Ureter (tissue), 1 donor: ENCODE measurements around the gene ZFR2. TPM values are rescaled to one million over a fixed set of nuclear protein-coding genes. Genes with fewer than 3 reads are reported as not detected.
"Not testable (repeated sequence)": the region's sequence is repeated elsewhere in the genome, so short reads cannot be mapped to it uniquely, and the experiment has no call there.

Experiments
- DNase-seq: peaks from one replicate; pipeline ENCODE4 v3.0.0-alpha.2; 2020; ENCODE audit warnings: low spot score
- total RNA-seq: library from RNA; stranded (reverse); gene quantifications from one replicate; pipeline ENCODE4 v1.2.4, GENCODE V29; 2023
- donor health status: DM: yes; HTN: yes; CAD: no.

The ZFR2 gene
- total RNA-seq: 0.91 TPM

DNA sequence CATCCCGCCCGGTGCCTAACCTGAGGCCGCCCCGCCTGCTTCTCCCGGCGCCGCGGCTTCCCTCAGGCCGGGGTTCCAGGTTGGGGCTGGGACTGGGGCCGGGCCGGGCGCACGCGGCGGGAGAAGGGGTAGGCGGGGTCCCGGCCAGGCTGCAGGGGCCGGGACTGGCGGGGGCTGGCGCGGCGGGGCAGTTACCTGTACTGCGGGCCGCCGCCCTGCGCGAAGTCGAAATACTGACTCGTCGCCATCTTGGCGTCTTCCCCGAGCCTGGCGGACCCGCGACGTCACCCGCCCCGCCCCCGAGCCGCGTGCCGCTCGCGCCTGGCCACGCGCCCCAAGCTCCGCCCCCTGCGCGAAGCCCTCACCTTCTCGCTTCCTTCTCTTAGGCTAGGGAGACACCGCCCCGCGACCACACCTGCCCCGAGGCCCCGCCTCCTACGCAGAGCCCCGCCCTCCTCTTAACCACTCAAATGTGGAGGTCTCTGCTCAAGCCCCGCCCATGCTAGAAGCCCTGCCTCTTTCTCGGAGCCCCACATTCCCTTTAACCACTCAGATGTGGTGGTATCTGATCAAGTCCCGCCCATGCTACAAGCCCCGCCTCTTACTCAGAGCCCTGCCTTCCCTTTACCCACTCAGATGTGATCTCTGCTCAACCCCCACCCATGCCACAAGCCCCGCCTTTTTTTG is at the start of gene ZFR2:
Gene ZFR2, minus strand, starts transcription at position 269 of the 687 bp plus-strand sequence. Its CDS starts 21 bp downstream, at position 248.
- DNase-seq: no peak

DNA sequence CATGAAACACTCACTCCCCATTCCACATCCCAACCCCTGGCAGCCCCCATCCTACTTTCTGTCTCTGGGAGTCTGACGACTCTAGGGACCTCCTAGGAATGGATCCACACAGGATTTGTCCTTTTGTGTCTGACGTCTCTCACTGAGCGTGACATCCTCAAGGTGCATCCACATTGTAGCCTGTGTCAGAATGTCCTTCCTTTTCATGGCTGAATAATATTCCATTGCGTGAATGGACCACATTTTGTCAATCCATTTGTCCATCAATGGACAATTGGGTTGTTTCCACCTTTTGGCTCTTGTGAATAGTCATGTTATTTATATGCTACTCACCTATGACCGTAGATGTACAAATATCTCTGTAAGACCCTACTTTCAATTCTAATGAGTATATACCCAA is 47.2 kb upstream of the ZFR2 start:
- DNase-seq: no peak

DNA sequence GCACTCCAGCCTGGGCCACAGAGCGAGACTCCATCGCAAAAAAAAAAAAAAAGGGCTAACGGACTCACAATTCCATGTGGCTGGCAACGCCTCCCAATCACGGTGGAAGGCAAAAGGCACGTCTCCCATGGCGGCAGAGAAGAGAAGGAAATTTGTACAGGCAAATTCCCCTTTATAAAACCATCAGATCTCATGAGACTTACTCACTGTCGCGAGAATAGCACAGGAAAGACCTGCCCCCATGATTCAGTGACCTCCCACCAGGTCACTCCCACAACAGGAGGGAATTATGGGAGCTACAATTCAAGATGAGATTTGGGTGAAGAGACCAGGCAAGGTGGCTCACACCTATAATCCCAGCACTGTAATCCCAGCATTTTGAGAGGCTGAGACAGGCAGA is 45.4 kb upstream of the ZFR2 start:
- no peak for DNase-seq

DNA sequence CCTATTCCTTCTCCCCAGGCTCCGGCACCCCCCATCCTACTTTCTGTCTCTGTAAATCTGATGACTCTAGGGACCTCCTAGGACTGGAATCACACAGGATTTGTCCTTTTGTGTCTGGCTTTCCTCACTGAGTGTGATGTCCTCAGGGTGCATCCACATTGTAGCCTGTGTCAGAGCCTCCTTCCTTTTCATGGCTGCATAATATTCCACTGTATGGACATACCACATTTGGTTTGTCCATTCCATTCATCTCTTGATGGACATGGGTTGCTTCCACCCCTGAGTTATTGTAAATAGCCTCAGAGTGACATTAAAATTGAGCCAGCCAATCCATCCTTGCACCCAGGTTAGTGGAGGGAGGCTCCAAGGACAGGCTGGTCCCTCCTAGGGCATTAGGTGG is 41.3 kb upstream of the ZFR2 start:
- no peak for DNase-seq

DNA sequence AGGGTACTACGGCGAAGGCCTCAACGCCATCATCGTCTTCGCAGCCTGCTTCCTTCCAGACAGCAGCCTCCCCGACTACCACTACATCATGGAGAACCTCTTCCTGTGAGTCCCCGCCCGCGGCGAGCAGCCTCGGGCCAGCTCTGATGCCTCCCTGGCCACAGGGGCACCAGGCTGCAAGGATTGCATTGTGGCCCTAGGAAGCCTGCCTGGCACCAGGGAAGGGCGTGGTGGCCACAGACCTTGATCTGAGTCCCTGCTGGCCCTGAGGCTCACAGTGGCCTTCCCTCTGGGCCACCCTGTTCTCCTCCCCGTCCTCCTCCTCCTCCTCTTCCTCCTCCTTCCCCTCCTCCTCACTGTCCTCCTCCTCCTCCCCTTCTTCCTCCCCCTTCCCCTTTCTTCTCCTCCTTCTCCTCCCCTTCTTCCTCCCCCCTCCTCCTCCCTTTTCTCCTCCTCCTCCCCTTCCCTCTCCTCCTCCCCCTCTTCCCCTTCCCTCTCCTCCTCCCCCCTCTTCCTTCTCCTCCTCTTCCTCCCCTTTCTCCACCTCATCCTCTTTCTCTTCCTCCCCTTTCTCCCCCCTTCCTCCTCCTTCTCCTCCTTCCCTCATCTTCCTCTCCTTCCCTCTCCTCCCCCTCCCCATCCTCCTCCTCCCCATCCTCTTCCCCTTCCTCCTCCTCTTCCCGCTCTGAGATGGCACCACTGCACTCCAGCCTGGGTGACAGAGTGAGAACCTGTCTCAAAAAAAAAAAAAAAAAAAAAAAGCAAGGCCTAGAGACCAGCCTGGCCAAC is 39.6 kb upstream of the ZFR2 start:
- no peak for DNase-seq

DNA sequence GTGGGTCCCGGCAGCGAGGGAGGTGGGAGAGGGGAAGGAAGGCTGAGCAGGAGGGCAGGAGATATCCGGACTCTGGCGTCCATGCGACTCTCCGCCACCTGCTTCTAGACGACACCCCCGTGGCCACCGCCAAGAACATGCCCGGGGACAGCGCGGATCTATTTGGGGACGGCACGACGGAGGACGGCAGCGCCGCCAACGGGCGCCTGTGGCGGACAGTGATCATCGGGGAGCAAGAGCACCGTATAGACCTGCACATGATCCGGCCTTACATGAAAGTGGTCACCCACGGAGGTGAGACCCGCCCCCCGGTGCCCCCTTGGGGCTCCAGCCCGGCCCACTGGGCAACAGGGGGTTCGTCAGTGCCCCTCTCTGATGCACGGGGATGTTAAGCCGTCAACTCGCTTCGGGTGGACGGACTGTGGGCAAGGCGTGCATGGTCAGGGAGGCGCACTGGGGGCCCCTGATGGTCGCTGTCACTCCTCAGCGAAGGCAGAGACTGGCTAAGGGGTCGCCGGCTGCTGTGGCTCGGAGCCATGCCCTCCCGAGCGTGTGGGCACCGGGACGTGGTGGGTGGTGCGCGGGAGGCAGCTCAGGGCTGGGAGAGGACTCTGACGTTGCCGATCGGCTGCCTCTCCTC is 38.9 kb upstream of the ZFR2 start:
- DNase-seq: no peak

DNA sequence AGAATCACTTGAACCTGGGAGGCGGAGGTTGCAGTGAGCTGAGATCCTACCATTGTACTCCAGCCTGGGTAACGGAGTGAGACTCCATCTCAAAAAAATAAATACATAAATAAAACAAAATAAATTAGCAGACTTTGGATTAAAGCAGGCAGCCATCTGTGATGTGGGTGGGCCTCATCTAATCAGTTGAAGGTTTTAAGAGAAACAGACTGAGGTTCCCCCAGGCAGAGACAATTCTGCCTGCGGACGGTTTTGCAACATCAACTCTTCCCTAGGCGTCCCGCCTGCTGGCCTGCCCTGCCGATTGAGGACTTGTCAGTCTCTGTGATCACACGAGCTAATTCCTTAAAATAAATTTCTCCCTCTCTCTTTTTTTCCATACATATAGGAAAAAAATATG is 35.4 kb upstream of the ZFR2 start:
- DNase-seq: no peak

DNA sequence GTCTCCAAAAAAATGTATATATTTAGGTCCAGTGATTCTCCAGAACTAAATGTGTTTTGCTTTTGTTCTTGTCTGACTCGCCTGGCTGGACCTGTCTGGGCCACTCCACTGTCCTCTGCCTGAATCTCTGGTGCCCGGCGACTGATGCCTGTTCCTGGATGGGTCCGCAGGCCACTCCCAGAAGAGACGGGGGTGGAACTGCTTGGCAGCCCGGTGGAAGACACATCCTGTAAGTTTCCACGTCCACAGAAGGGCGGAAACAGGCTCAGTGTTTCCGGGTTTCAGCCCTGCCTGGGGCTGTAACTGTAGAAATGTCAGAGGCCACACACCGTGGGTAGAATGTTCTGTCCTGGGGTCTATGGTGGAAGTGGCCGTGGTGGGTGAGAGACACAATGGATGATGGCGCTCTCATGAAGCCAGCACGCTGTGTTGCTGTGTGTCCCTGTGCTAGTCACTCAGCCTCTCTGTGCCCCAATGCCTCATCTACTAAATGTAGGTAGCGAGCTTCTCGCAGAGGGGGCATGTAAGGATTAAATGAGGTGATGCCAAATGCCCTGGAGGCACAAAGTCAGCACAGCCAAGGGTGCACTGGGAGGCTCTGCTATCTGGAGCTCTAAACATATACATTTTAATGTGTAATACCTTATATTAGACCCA is 33.6 kb upstream of the ZFR2 start:
- no peak for DNase-seq

DNA sequence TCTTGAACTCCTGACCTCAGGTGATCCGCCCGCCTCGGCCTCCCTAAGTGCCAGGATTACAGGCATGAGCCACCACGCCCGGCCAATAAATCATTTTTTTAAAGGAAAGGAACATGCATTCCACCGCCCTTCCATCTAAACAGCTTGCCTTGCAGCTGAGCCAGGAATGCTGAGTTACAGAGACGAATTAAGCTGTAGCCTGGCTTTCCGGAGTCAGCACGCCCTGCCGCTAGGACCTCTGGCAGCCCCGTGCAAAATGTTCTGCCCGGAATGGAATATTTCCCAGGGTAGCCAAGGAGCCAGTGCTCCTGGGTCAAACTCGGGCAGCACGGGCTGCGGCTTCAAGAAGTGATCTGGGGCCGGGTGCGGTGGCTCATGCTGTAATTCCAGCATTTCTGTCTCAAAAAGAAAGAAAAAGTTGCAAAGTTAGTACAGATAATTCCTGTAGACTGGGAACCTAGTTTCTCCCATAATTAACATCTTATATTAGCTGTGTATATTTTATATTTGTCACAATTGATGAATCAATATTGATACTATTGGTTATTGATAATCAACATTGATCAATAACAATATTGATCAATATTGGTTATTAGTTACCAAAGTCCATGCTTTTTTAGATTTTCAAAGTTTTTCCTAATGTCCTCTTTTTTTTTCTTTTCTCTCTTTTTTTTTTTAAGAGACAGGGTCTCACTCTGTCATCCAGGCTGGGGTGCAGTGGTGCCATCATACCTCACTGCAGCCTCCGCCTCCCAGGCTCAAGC is 30.9 kb upstream of the ZFR2 start:
- peak; percentile 47 for DNase-seq

DNA sequence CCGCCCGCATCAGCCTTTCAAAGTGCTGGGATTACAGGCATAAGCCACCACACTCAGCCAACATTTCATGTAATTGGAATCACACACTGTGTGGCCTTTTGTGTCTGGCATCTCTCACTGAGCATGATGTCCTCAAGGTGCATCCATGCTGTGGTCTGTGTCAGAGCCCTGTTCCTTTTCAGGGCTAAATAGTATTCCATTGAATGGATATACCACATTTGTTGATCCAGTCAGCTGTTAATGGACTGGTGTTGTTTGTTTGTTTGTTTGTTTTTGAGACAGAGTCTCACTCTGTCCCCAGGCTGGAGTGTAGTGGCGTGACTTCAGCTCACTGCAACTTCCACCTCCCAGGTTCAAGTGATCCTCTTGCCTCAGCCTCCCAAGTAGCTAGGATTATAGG is 29.6 kb upstream of the ZFR2 start:
- DNase-seq: no peak

DNA sequence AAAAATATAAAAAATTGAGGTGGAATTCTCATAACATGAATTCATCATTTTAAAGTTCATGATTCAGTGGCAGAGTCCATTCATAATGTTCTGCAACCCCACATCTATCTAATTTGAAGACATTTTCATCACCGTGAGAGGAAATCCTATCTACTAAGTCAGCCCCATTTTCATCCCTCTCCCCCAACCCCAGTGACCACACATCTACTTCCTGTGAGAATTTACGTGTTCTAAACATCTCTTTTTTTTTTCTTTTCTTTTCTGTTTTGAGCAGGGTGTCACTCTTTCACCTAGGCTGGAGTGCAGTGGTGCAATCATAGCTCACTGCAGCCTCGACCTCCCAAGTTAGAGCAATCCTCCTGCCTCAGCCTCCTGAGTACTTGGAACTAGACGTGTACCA is 29.1 kb upstream of the ZFR2 start:
- DNase-seq: no peak

DNA sequence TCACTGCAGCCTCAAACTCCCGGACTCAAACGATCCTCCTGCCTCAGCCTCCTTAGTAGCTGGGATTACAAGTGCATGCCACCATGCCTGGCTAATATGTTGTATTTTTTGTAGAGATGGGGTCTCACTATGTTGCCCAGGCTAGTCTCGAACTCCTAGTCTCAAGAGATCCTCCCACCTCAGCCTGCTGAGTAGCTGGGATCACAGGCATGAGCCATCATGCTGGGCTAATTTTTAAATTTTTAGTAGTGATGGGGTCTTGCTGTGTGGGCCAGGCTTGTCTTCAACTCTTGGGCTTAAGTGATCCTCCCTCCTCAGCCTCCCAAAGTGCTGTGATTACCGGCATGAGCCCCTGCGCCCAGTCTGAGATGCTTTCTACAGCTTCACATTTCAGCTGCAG is 26.9 kb upstream of the ZFR2 start:
- no peak for DNase-seq

DNA sequence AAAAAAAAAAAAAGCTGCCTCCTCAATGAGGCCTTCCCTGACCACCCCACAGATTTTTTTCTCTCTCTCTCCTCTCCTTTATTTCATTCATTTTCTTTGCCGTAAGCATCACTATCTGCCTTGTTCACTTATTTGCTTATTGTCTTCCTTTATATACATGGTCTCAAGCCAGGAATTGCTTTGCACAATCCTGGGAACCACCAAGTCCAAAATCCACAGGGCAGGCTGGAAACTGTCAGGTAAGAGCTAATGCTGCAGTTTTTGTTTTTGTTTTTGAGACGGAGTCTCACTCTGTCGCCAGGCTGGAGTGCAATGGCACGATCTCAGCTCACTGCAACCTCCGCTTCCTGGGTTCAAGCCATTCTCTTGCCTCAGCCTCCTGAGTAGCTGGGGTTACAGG is 26.1 kb upstream of the ZFR2 start:
- not testable (repeated sequence) for DNase-seq

DNA sequence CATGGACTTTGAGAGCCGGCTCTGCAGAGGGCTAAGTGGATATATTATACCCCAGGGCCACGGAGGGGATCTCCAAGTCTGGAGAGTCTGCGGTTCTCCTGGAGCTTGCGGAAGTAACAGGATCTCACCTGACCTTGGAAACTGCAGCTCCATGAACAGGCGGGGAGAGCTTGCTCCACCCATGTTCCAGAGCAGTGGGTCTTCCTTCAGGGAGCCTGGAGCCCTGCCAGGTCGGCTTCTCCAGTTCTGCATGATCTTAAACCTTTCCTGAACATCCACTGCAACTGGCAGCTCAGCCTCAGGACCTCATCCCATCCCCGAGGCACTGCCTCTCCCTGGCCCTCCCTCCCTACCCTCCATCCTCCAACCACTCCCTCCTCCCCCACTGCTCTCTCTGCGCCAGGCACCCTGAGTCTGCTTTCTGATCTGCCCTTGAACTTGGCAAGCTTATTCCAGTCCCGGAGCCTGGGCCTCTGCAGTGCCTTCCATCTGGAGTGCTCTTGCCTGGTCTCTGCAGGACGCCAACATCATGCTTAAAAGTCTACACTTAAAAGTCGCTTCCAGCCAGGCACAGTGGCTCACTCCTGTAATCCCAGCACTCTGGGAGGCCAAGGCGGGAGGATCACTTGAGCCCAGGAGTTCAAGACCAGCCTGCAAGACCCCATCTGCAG is 24.8 kb upstream of the ZFR2 start:
- no peak for DNase-seq

DNA sequence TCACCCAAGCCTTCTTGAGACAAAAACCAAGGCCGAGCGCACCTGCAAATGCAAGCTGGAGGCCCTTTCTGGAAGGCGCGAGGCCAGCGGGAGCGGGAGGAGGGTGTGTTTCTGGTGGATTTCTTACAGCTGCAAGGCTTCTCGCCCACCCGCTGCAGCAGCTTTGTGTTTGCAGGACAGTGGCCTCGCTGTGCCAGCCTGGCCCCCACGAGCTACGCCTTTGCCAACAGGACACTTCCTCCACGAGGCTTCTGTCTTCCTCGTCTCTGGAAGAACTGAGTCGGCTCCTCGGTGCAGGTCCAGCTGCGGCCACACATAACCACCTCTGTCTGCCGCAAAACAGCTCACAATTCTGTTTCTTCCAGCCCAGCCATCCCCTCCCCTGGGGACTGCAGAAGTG is 21.8 kb upstream of the ZFR2 start:
- DNase-seq: no peak

DNA sequence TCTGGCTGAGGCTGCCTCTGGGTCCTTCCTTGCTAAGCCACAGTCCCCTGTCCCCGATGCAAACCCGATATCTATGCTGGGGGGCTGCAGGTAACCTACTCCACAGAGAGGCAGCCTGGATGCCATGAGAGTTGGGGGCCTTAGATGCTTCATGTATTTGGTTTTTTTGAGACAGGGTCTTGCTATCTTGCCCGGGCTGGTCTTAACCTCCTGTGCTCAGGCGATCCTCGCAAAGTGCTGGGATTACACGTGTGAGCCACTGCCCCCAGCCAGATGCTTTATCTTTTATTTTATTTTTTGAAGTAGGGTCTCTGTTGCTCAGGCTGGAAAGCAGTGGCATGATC is 13.2 kb upstream of the ZFR2 start:
- no peak for DNase-seq

DNA sequence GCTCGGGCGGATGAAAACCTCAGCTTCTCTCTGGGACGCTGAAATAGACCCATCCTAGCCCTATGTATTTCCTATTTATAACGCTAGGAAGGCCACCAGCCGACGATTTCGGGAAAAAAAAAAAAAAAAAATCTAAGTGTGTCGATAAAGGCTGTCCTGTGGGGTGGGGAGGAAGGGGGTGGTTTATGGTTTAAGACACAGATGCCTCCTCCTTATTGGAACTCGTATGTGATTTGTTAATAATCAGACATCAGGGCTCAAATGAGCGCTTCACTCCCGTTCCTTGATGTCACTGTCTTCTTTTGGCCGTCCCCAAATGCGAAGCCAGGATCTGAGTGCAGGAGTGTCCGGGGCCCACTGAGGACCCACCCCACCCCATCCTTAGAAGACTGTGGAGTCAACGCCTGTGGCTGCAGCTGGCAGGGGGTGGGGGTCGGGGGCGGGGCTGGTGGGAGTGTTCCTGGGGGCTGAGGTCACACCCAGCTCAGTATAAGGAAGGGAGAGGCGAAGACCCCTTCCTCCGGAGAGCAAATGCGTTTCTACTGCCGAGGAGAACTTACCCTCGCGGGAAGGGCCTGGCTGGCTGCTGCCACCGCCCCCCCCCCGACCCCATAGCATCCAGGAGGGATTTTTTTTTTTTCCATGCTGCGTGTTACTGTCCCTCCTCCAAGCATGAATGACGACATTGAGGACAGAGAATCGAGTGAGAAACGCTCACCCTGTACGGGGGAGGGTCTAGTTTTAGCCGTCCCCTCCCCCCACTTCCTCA is 12.6 kb upstream of the ZFR2 start:
- no peak for DNase-seq

DNA sequence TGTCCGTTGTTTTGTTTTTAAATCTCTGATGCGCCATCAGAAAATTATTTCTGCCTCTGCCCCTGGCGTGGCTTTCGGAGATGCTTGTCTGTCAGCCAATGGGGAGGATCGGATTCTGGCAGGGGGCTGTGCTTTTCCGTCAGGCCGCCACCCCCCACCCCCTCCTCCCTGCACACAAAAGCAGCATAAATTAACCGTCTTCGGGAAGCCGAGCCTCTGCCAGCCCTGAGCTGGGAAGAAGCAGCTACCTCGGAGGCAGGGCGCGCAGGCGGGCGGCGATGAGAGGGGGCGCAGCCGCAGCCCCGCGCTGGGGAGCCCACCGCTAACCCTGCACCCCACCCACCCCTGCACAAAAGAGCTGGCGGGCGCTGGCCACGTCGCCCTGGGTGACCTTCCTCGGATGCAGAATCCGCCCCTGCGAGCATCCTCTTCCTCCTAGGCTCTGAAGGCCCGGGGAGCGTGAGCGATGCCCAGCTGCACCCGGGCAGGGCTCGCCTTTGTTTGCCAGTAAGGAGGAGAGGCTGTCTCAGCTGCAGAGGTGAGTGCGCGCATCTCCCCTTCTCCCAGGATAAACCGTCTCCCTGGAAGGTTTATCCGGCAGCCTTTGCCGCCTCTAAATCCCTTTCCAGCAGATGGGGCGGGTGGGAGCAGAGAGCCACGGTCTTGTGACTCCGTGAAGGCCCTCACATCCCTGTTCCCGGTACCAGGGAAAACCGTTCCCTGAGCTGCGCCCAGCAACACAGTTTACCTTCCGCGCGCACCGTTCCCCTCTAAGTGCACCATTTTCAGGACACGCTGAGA is 11.8 kb upstream of the ZFR2 start, which contains the start of gene ATCAY:
Gene ATCAY, plus strand, starts transcription at position 215 of the 801 bp plus-strand sequence. CDS start 5,083 bp downstream, outside the sequence.
- no peak for DNase-seq

DNA sequence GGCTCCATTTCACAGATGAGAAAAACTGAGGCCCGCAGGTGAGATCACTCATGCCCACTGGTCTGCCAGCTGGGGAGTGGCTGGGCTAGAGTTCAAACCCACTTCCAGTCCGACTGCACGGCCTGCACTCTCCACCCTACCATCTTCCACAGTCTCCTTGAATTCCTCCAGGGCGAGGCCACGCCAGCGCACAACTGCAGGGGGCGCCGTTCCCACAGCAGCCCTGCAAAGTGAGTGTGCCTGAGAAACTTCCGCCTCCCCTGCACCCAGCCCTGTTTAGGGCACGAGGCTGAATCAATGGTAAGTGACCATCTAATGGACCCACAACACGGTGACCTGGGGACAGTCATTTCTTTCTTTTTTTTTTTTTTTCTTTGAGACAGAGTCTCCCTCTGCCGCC is 10.8 kb upstream of the ZFR2 start:
- DNase-seq: no peak
